ENCODE results near the gene ITGB8.

The ITGB8 gene

GRCh38 chr7:20326342-20326741 lies 4.4 kb upstream of the ITGB8 start:
- Histone ChIP-seq H3K27me3 (ENCODE audit: insufficient read depth, low read depth) (no peaks in the 10 kb centered on the region), H4K20me1 (ENCODE audit: insufficient read depth) (no peaks in the 10 kb centered on the region), H3K36me3 (ENCODE audit: insufficient read depth) (no peaks in the 10 kb centered on the region), H3K4me2 (no peak overlapping the region; the same call in 1 of the 2 replicates), H3K4me1 (ENCODE audit: low read depth, poor library complexity, severe bottlenecking) (peaks cover 27% of the 10 kb centered on the region), H3K27ac (no peak overlapping the region), H3K79me2 (ENCODE audit: insufficient read depth, low read depth) (peaks cover 8% of the 10 kb centered on the region), H2AFZ (ENCODE audit: low read depth) (no peak overlapping the region), H3K4me3 (IDR thresholded peaks at IDR 0.05; ENCODE audit: insufficient read depth, low read depth, low read length) (no peak overlapping the region), H3K9ac (no peak overlapping the region)
- TF ChIP-seq CTCF (conservative IDR thresholded peaks at IDR 0.05; ENCODE audit: low read depth, low read length), result no peak

- Histone ChIP-seq H3K4me3 (IDR thresholded peaks at IDR 0.05; ENCODE audit: insufficient read depth, low read depth, low read length) (no peak overlapping the region), H4K20me1 (ENCODE audit: insufficient read depth) (no peaks in the 10 kb centered on the region), H3K79me2 (ENCODE audit: insufficient read depth, low read depth) (peaks cover 15% of the 10 kb centered on the region), H3K9ac (no peak overlapping the region), H3K27ac (no peak overlapping the region; the same call in 1 of the 2 replicates), H3K4me1 (ENCODE audit: low read depth, poor library complexity, severe bottlenecking) (peaks cover 27% of the 10 kb centered on the region), H3K27me3 (ENCODE audit: insufficient read depth, low read depth) (no peaks in the 10 kb centered on the region), H2AFZ (ENCODE audit: low read depth) (no peak overlapping the region), H3K4me2 (peak overlapping the region; percentile 81; the same call in 1 of the 2 replicates), H3K36me3 (ENCODE audit: insufficient read depth) (no peaks in the 10 kb centered on the region)
- TF ChIP-seq CTCF (conservative IDR thresholded peaks at IDR 0.05; ENCODE audit: low read depth, low read length), result no peak
Measured at GRCh38 chr7:20327055-20327454, 3.6 kb upstream of the ITGB8 start.

GRCh38 chr7:20328027-20328426 lies 2.7 kb upstream of the ITGB8 start:
- Histone ChIP-seq H3K79me2 (ENCODE audit: insufficient read depth, low read depth) (peaks cover 25% of the 10 kb centered on the region), H3K4me2 (peak overlapping the region; percentile 81), H3K4me3 (IDR thresholded peaks at IDR 0.05; ENCODE audit: insufficient read depth, low read depth, low read length) (no peak overlapping the region), H3K4me1 (ENCODE audit: low read depth, poor library complexity, severe bottlenecking) (peaks cover 27% of the 10 kb centered on the region), H2AFZ (ENCODE audit: low read depth) (no peak overlapping the region), H3K9ac (no peak overlapping the region; the same call in 1 of the 2 replicates), H3K27ac (no peak overlapping the region; the same call in 1 of the 2 replicates), H4K20me1 (ENCODE audit: insufficient read depth) (no peaks in the 10 kb centered on the region), H3K36me3 (ENCODE audit: insufficient read depth) (no peaks in the 10 kb centered on the region), H3K27me3 (ENCODE audit: insufficient read depth, low read depth) (no peaks in the 10 kb centered on the region)
- no peak for TF ChIP-seq CTCF (conservative IDR thresholded peaks at IDR 0.05; ENCODE audit: low read depth, low read length)

GRCh38 chr7:20328692-20329091 lies 2.0 kb upstream of the ITGB8 start:
- Histone ChIP-seq H2AFZ (ENCODE audit: low read depth) (0 out of 2 replicates have a peak overlapping the region, but pooled peaks have one; percentile 53), H3K36me3 (ENCODE audit: insufficient read depth) (no peaks in the 10 kb centered on the region), H3K9ac (peak overlapping the region; percentile 92; the same call in 1 of the 2 replicates), H4K20me1 (ENCODE audit: insufficient read depth) (no peaks in the 10 kb centered on the region), H3K79me2 (ENCODE audit: insufficient read depth, low read depth) (peaks cover 32% of the 10 kb centered on the region), H3K27me3 (ENCODE audit: insufficient read depth, low read depth) (no peaks in the 10 kb centered on the region), H3K4me3 (IDR thresholded peaks at IDR 0.05; ENCODE audit: insufficient read depth, low read depth, low read length) (no peak overlapping the region), H3K27ac (peak overlapping the region; percentile 96), H3K4me1 (ENCODE audit: low read depth, poor library complexity, severe bottlenecking) (peaks cover 29% of the 10 kb centered on the region), H3K4me2 (peak overlapping the region; percentile 81)
- TF ChIP-seq CTCF (conservative IDR thresholded peaks at IDR 0.05; ENCODE audit: low read depth, low read length), result no peak; the same call in 1 of the 2 replicates

Data from KMS-11 (cell line).